GM12891 (cell line): ENCODE results near the gene GEMIN7.
"Not testable (repeated sequence)": the region's sequence is repeated elsewhere in the genome, so short reads cannot be mapped to it uniquely, and the experiment has no call there.

Experiments used
- DNase-seq: peaks from one replicate; pipeline ENCODE4 v3.0.0; 2011; ENCODE audit warnings: low spot score; ENCODE audit not compliant: insufficient read length
- FAIRE-seq: peaks from 2 replicates; lab custom pipeline; 2011; peaks lifted over from hg19 to GRCh38; lab: Jason Lieb, UNC
- PAX5 ChIP-seq: IDR thresholded peaks from 2 replicates; pipeline ENCODE4 v1.6.1; 2011; ENCODE audit warnings: low read length, moderate library complexity, mild to moderate bottlenecking; ENCODE audit not compliant: insufficient read depth, severe bottlenecking
- POLR2A ChIP-seq: IDR thresholded peaks from 2 replicates; pipeline ENCODE4 v1.6.1; 2011; ENCODE audit warnings: low read depth, low read length, control low read depth
- POLR2AphosphoS5 ChIP-seq: IDR thresholded peaks from 2 replicates; pipeline ENCODE4 v1.6.1; 2011; ENCODE audit warnings: low read depth, low read length, control low read depth
- POU2F2 ChIP-seq: IDR thresholded peaks from 2 replicates; pipeline ENCODE4 v1.6.1; 2011; ENCODE audit warnings: low read depth, mild to moderate bottlenecking, control low read depth, low read length, moderate library complexity
- SPI1 ChIP-seq: IDR thresholded peaks from 2 replicates; pipeline ENCODE4 v1.6.1; 2011; ENCODE audit warnings: low read depth, low read length, control low read depth
- TAF1 ChIP-seq: IDR thresholded peaks from 2 replicates; pipeline ENCODE4 v1.6.1; 2011; ENCODE audit warnings: low read depth, low read length, control low read depth

GEMIN7 gene

DNA sequence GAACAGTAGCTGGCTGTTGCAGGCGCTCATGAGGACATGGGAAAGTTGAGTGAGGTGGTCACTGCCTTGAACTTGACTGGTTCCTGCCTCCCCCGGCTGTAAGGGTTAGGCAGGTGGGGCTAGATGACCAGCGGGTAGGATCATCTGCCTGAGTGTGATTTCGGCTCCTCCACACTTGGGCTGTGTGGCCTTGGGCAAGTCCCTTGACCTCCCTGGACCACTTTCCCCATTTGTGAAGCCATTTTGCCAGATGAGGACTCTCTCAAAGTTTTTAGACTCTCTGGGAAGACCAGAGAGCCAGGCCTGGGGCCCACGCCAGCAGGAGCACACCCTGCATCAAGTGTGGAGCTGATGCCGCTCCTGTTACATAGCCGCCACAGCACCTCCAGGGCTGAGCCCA, 23.4 kb downstream of the GEMIN7 start:
- FAIRE-seq (no peak), DNase-seq (no peak)
- TF ChIP-seq POU2F2 (no peak), TAF1 (no peak), POLR2A (no peak), POLR2AphosphoS5 (no peak), PAX5 (no peak), SPI1 (no peak)

GRCh38 chr19:45103156-45103507, 24.1 kb downstream of the GEMIN7 start:
- TF ChIP-seq POLR2AphosphoS5 = no peak
- no peak for TF ChIP-seq POLR2A
- TF ChIP-seq POU2F2 = no peak
- TF ChIP-seq TAF1 = no peak
- no peak for TF ChIP-seq SPI1
- no peak for TF ChIP-seq PAX5
- no peak for FAIRE-seq

GRCh38 chr19:45103508-45104319, 24.7 kb downstream of the GEMIN7 start:
- FAIRE-seq (no peak), DNase-seq (no peak)
- TF ChIP-seq POU2F2 (no peak), PAX5 (no peak), POLR2A (no peak), POLR2AphosphoS5 (no peak), TAF1 (no peak), SPI1 (no peak)

More at GRCh38 chr19:45103156-45103507, 24.1 kb downstream of the GEMIN7 start:
- DNase-seq = no peak

- no peak for DNase-seq
- TF ChIP-seq SPI1 (peak; percentile 49), TAF1 (no peak)
- FAIRE-seq = peak; percentile 82
Observed at GRCh38 chr19:45104658-45105349, 25.7 kb downstream of the GEMIN7 start.

- not testable (repeated sequence) for DNase-seq, FAIRE-seq
Observed at GRCh38 chr19:45106363-45106762, 27.3 kb downstream of the GEMIN7 start.

- no peak for TF ChIP-seq TAF1
- no peak for TF ChIP-seq POLR2AphosphoS5
- TF ChIP-seq SPI1 = no peak
- TF ChIP-seq POU2F2 = no peak
Observed at GRCh38 chr19:45107621-45108150, 28.6 kb downstream of the GEMIN7 start.

GRCh38 chr19:45110851-45111266, 31.8 kb downstream of the GEMIN7 start:
- peak; percentile 81 for FAIRE-seq
- DNase-seq = no peak
- no peak for TF ChIP-seq TAF1
- TF ChIP-seq SPI1 = peak; percentile 9; the same call in 1 of the 2 replicates

More at GRCh38 chr19:45107621-45108150, 28.6 kb downstream of the GEMIN7 start:
- DNase-seq = no peak
- peak; percentile 73 for FAIRE-seq

DNA sequence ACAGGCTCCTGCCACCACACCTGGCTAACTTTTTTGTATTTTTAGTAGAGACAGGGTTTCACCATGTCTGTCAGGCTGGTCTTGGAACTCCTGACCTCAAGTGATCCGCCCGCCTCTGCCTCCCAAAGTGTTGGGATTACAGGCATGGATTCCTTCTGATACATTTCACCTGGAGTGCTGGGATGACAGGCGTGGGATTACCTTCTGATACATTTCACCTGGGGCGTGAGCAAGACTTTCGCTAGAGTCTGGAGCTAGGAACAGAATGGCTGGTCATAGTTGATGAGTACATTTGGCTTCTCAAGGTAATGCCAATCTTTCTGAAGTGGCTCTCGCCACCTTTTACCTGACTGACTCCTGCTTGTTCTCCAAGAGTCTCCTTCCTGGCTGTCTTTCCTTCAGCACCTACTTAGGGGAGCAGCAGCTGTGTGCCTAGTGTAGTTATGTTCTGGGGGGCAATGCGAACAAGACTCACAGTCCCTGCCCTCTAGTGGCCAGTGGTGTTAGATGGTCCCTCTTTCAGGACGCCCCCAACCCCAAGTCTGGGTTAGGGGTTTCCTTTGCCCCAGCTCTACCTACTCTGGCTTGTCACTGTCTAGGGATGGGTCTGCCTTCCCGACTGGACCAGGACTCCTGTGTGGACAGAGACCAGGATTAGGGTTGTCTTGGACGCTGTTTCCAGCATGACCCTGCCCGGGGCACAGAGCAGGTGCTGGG, 33.2 kb downstream of the GEMIN7 start:
- FAIRE-seq = no peak
- no peak for TF ChIP-seq POLR2A
- no peak for TF ChIP-seq POU2F2
- no peak for TF ChIP-seq POLR2AphosphoS5
- no peak for TF ChIP-seq PAX5
- TF ChIP-seq SPI1 = no peak
- no peak for TF ChIP-seq TAF1
- no peak for DNase-seq

- DNase-seq = no peak
- no peak for TF ChIP-seq PAX5
- TF ChIP-seq POLR2AphosphoS5 = no peak
- FAIRE-seq = no peak
Observed at GRCh38 chr19:45113628-45114027, 34.6 kb downstream of the GEMIN7 start.

GRCh38 chr19:45114116-45114515, 35.1 kb downstream of the GEMIN7 start:
- no peak for TF ChIP-seq PAX5
- TF ChIP-seq SPI1 = peak; percentile 17; the same call in 1 of the 2 replicates
- no peak for DNase-seq
- peak; percentile 75 for FAIRE-seq
